Peyer's patch (tissue), 4 donors: ENCODE measurements around the gene CHMP6.

ENCODE experiments used
- POLR2A ChIP-seq, 2 donors: fragments of 450-650 bp; IDR thresholded peaks; one replicate each; pipeline ENCODE4 v1.5.1; 2017; ENCODE audit warnings: antibody characterized with exemption in 2 of 2, mild to moderate bottlenecking in 2 of 2, moderate library complexity in 2 of 2
- TF ChIP-seq, protein P1 (sequence below), 6 experiments: fragments of 450-650 bp in 4 of 6; fragments of 200-600 bp in 2 of 6; sonication (generic) in 1 of 6; IDR thresholded peaks; one replicate each; pipeline ENCODE4 v1.5.1; 2017 to 2019; ENCODE audit warnings: antibody characterized with exemption in 6 of 6, mild to moderate bottlenecking in 3 of 6, moderate library complexity in 1 of 6

DNA sequence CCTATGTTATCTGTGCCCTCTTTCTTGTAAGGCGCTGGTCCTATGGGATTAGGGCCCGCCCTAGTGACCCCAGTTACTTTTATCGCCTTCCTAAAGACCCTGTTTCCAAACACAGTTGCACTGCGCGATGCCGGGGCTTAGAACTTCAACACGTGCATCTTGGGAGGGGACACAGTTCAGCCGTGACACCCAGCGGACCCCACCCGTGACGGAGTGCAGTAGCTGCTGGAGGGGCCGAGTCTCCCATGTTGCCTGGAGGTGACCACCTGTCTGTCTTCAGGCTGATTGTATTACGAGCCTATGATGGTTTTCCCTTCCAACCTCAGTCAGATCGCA is 52.8 kb downstream of the CHMP6 start:
- TF ChIP-seq, protein P1, sequence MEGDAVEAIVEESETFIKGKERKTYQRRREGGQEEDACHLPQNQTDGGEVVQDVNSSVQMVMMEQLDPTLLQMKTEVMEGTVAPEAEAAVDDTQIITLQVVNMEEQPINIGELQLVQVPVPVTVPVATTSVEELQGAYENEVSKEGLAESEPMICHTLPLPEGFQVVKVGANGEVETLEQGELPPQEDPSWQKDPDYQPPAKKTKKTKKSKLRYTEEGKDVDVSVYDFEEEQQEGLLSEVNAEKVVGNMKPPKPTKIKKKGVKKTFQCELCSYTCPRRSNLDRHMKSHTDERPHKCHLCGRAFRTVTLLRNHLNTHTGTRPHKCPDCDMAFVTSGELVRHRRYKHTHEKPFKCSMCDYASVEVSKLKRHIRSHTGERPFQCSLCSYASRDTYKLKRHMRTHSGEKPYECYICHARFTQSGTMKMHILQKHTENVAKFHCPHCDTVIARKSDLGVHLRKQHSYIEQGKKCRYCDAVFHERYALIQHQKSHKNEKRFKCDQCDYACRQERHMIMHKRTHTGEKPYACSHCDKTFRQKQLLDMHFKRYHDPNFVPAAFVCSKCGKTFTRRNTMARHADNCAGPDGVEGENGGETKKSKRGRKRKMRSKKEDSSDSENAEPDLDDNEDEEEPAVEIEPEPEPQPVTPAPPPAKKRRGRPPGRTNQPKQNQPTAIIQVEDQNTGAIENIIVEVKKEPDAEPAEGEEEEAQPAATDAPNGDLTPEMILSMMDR (IDR thresholded peaks at IDR 0.05) = no peak
- TF ChIP-seq POLR2A (IDR thresholded peaks at IDR 0.05) = no peak
